Lower leg skin (tissue), 4 donors: ENCODE data around the gene ARL5B. TPM values are rescaled to one million over a fixed set of nuclear protein-coding genes. Genes with fewer than 3 reads are reported as not detected.

Experiments used
- DNase-seq, 2 donors: peaks; one replicate each; pipeline ENCODE4 v3.0.0-alpha.2; 2019; ENCODE audit warnings: low spot score in 2 of 2
- H3K4me3 ChIP-seq: fragments of 200-600 bp; sonication (generic); 2 replicates; pipeline ENCODE4 v1.5.1; 2017; ENCODE audit warnings: mild to moderate bottlenecking, low read depth; ENCODE audit not compliant: poor library complexity, severe bottlenecking
- POLR2A ChIP-seq, 2 donors: fragments of 450-650 bp; IDR thresholded peaks; one replicate each; pipeline ENCODE4 v1.6.1; 2016 to 2017; ENCODE audit warnings: antibody characterized with exemption in 2 of 2, mild to moderate bottlenecking in 1 of 2, moderate library complexity in 1 of 2
- WGBS, 2 donors: methylation state at CpG; one replicate each; pipeline ENCODE4 v1.1.5; 2018; 5-methylcytosine and 5-hydroxymethylcytosine counted together
- intact Hi-C: fragments of 100-400 bp; cut with DNase I; formaldehyde crosslinking; loops from one replicate; pipeline ENCODE4 v1.15.0; 2023; ENCODE audit warnings: low total_unique reads
- total RNA-seq, 4 donors: library from RNA; depleted of rRNA; stranded (reverse); fragments of >200 nt; gene quantifications; one replicate each; pipeline ENCODE4 v1.1.0, GENCODE V29; 2016
- TF ChIP-seq, protein P1 (sequence below), 3 donors: fragments of 450-650 bp; IDR thresholded peaks; one replicate each; pipeline ENCODE4 v1.5.1; 2016; ENCODE audit warnings: antibody characterized with exemption in 3 of 3, mild to moderate bottlenecking in 3 of 3, moderate library complexity in 2 of 3

ARL5B gene
- total RNA-seq, 4 donors from 2014 or later: 10.9 to 15.9 (median 14.0) TPM

DNA sequence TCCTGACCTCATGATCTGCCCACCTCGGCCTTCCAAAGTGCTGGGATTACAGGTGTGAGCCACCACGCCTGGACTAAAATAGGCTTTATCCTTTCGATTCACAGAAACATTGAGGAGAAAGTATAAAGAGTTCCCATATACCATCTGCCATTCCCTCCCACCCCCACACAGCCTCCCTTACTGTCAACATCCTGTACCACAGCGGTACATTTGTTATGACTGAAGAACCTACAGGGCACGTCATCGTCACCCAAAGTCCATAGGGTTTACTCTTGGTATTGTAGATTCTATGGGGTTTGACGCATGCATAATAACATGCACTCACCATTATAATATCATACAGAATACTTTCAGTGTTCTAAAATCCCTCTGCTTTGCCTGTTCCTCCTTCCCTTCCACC is 28.0 kb downstream of the ARL5B start:
- H3K4me3 ChIP-seq: no peak overlapping the region
- WGBS, 2 donors: 87 to 93% methylated on average over 7 of the region's 7 CpGs
- TF ChIP-seq, protein P1, sequence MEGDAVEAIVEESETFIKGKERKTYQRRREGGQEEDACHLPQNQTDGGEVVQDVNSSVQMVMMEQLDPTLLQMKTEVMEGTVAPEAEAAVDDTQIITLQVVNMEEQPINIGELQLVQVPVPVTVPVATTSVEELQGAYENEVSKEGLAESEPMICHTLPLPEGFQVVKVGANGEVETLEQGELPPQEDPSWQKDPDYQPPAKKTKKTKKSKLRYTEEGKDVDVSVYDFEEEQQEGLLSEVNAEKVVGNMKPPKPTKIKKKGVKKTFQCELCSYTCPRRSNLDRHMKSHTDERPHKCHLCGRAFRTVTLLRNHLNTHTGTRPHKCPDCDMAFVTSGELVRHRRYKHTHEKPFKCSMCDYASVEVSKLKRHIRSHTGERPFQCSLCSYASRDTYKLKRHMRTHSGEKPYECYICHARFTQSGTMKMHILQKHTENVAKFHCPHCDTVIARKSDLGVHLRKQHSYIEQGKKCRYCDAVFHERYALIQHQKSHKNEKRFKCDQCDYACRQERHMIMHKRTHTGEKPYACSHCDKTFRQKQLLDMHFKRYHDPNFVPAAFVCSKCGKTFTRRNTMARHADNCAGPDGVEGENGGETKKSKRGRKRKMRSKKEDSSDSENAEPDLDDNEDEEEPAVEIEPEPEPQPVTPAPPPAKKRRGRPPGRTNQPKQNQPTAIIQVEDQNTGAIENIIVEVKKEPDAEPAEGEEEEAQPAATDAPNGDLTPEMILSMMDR (IDR thresholded peaks at IDR 0.05): no peak
- TF ChIP-seq POLR2A (IDR thresholded peaks at IDR 0.05): no peak
- intact Hi-C loops: no loop called here
- no peak for DNase-seq

- intact Hi-C loops: no loop called here
Observed at GRCh38 chr10:18687706-18688105, 28.5 kb downstream of the ARL5B start.

DNA sequence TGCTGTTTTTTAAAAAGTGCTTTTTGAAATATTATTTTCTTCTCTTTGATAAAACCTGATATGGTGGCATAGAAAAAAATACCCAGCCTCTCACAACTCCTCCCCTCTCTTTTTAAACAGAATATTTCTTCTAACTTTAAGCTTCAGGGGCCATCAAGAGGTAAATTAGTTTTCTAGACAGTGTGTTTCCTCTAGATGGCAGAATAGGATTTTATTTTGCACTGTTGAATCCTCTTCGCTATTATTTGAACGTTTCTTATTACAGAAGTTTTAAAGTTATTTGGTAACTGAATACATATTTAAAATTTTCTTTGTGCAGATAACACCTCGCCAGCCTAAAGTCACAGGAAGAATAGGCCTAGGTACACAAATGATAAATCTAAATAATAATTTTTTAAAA is 30.3 kb downstream of the ARL5B start:
- no peak for DNase-seq
- no peak overlapping the region for H3K4me3 ChIP-seq
- intact Hi-C loops: no loop called here
- 9 to 11% methylated on average over 3 of the region's 3 CpGs for WGBS, 2 donors
- TF ChIP-seq, protein P1 (IDR thresholded peaks at IDR 0.05): no peak

More at GRCh38 chr10:18687706-18688105, 28.5 kb downstream of the ARL5B start:
- DNase-seq: no peak
- H3K4me3 ChIP-seq: no peak overlapping the region
- TF ChIP-seq, protein P1 (IDR thresholded peaks at IDR 0.05): no peak
- WGBS, 2 donors: 69 to 77% methylated on average over 5 of the region's 5 CpGs

GRCh38 chr10:18690541-18690940 is 31.3 kb downstream of the ARL5B start:
- no peak overlapping the region for H3K4me3 ChIP-seq
- intact Hi-C loops: no loop called here
- 85 to 87% methylated on average over 6 of the region's 6 CpGs for WGBS, 2 donors
- no peak for DNase-seq
- TF ChIP-seq, protein P1 (IDR thresholded peaks at IDR 0.05): no peak
- TF ChIP-seq POLR2A (IDR thresholded peaks at IDR 0.05): no peak

DNA sequence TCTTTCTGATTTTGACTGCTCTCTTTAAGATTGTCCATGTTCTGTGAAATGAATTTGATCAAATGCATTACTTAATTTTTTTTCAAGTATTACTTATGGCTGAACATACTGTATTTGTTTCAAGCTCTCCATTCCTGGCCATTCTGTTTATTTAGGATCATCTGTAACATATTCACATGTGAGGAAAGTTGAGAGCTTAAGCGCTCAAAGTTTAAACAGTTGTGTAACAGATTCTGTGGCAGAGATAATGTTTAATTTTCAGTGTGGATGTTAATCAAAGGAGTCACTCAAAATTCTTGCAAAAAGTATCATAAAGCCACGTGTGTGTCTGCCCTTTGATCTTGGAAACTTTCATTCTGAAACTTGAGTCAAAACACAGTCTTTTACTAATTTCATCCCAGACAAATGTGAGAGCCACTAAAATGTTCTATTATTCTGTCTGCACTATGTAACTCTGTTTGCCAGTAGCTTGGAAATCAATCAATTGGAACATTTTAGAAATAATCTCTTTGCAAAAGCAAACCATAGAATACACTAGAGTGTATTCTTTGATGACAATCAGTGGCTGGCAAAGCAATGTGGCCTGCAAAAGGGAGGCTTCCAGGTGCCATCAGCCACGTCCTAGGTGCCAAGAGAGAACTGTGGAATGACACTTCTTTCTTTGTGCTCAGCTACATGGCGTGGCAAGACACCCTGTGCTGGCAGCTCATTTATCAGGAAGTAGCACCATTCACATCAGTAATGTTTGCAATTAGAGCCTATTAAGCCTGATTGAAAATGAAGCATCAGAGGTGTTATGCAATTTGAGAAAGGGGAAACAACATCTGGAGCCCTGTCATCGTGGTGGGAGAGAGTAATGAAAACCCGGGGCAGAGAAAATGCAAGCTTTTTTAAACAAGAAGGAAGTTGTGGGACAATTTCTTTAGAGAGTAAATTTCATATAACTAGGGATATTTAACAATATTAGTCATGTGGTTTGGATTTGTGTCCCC is 40.9 kb downstream of the ARL5B start:
- no peak for TF ChIP-seq POLR2A (IDR thresholded peaks at IDR 0.05)
- TF ChIP-seq, protein P1 (IDR thresholded peaks at IDR 0.05): no peak
- intact Hi-C loops: no loop called here
- no peak for DNase-seq
- no peak overlapping the region for H3K4me3 ChIP-seq
- 43 to 56% methylated on average over 6 of the region's 6 CpGs for WGBS, 2 donors
